ENCODE results near the gene FAM53A.

Gene FAM53A

DNA sequence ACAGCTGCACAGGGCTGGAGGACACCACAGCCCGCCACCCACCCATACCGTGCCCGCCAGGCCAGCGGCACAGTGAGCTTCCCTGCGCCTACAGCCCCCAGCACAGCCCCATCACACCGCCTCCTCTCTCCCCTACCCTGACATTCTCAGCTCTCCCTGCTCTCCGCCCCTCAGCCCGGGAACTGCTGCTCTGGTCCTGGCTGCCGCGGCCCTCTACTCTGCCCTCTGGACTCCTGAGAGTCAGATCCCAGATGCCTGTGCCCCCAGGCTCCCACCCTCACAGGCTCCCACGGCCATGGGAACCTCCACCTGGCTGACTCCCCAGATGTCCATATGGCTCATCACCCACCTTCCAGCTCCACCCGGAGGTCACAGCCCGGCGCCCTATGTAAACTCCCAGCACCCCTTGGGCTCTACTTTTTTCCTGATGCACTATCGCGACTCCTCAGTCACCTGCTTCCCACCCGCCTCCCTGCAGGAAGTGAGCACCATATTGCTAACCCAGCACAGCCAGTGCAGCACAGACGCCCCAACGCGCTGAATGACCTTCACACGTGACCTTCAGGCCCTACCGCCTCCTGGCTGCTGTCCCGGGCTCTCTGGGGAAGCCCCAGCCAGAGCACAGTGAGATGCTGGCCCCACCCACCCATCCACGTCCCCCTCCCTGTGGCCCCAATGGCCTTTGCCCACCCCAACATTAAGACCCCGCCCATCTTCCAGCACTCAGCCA is 23.0 kb downstream of the FAM53A start:
- H2AFZ ChIP-seq (ENCODE audit: low read depth): no peak overlapping the region
- no peaks in the 10 kb centered on the region for H4K20me1 ChIP-seq (ENCODE audit: insufficient read depth)
- H3K4me1 ChIP-seq (ENCODE audit: low read depth, poor library complexity, severe bottlenecking): no peaks in the 10 kb centered on the region
- H3K4me2 ChIP-seq: no peak overlapping the region
- H3K27ac ChIP-seq: no peak overlapping the region
- H3K4me3 ChIP-seq (IDR thresholded peaks at IDR 0.05; ENCODE audit: insufficient read depth, low read depth, low read length): no peak overlapping the region
- peaks cover 10% of the 10 kb centered on the region; the same call in 1 of the 2 replicates for H3K27me3 ChIP-seq (ENCODE audit: insufficient read depth, low read depth)
- H3K36me3 ChIP-seq (ENCODE audit: insufficient read depth): no peaks in the 10 kb centered on the region
- TF ChIP-seq CTCF (conservative IDR thresholded peaks at IDR 0.05; ENCODE audit: low read depth, low read length): no peak
- no peak overlapping the region for H3K9ac ChIP-seq
- H3K79me2 ChIP-seq (ENCODE audit: insufficient read depth, low read depth): no peaks in the 10 kb centered on the region

DNA sequence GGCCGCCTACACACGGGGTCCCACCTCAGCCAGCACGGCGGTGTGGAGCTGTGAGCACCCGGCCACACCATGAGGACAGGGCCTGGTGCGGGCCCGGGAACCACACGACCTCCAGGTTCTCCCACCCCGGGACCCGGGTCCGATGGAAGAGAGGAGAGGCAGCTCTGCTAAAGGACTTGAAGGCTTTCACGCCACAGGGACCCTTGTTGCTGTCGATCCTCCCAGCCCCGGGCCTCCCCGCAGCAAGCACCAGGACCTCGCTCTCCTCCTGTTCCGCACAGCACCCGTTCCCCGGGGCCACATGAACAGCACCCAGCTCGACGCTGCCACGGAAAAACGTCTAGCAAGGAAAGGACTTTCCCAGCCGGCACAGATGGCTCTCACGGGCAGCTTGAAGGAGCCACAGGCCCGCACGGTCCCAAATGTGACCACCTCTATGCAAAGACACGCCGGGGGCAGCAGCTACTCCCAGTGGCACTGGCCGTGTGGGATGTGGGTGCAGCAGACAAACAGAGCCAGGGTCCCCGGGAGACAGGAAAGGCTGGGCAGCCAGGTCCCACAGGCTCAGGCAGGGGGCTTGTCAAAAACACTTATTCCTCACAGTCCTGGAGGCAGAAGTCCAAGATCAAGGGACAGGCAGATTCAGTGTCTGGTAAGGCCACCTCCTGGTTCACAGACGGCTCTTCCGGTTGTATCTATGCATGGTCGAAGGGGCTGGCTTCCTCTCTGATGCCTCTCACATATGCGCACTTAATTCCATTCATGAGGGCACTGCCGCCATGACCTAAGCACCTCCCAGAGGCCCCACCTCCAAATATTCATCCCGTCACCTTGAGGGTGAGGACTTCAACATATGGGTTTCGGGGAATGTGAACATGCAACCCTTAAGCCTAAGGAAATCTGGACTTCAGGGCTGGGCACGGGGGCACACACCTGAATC is 24.7 kb downstream of the FAM53A start:
- no peak overlapping the region for H3K9ac ChIP-seq
- no peak for TF ChIP-seq CTCF (conservative IDR thresholded peaks at IDR 0.05; ENCODE audit: low read depth, low read length)
- no peaks in the 10 kb centered on the region for H3K4me1 ChIP-seq (ENCODE audit: low read depth, poor library complexity, severe bottlenecking)
- H3K27me3 ChIP-seq (ENCODE audit: insufficient read depth, low read depth): peaks cover 12% of the 10 kb centered on the region; the same call in 1 of the 2 replicates
- H2AFZ ChIP-seq (ENCODE audit: low read depth): no peak overlapping the region
- H3K79me2 ChIP-seq (ENCODE audit: insufficient read depth, low read depth): no peaks in the 10 kb centered on the region
- H3K4me3 ChIP-seq (IDR thresholded peaks at IDR 0.05; ENCODE audit: insufficient read depth, low read depth, low read length): no peak overlapping the region
- H3K36me3 ChIP-seq (ENCODE audit: insufficient read depth): no peaks in the 10 kb centered on the region
- H3K4me2 ChIP-seq: no peak overlapping the region
- H4K20me1 ChIP-seq (ENCODE audit: insufficient read depth): no peaks in the 10 kb centered on the region
- H3K27ac ChIP-seq: no peak overlapping the region

DNA sequence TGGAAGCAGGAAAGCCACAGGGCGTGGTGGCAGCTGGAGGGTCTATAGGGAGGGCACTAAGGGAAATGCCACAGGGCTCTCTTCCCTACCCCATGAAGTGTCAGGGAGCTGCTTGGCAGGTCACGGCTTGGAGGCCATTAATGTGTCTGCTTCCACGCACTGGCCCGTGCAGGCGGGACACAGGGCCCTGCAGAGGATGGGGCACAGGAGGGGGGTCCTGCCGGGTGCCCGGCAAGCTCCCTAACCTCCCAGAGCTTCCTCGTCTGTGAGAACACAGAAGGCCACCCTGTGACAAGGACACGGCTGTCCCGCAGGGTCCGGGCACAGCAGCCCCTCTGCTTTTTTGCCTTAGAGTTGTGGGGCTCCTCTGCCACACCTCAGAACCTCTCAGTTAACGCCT is 25.5 kb downstream of the FAM53A start:
- Histone ChIP-seq H3K27ac (no peak overlapping the region), H3K4me2 (no peak overlapping the region), H3K36me3 (ENCODE audit: insufficient read depth) (no peaks in the 10 kb centered on the region), H3K9ac (no peak overlapping the region), H4K20me1 (ENCODE audit: insufficient read depth) (no peaks in the 10 kb centered on the region), H3K4me1 (ENCODE audit: low read depth, poor library complexity, severe bottlenecking) (no peaks in the 10 kb centered on the region), H3K27me3 (ENCODE audit: insufficient read depth, low read depth) (peaks cover 12% of the 10 kb centered on the region; the same call in 1 of the 2 replicates), H3K4me3 (IDR thresholded peaks at IDR 0.05; ENCODE audit: insufficient read depth, low read depth, low read length) (no peak overlapping the region), H3K79me2 (ENCODE audit: insufficient read depth, low read depth) (no peaks in the 10 kb centered on the region), H2AFZ (ENCODE audit: low read depth) (no peak overlapping the region)
- no peak for TF ChIP-seq CTCF (conservative IDR thresholded peaks at IDR 0.05; ENCODE audit: low read depth, low read length)

GRCh38 chr4:1658146-1658545 is 26.0 kb downstream of the FAM53A start:
- no peaks in the 10 kb centered on the region for H4K20me1 ChIP-seq (ENCODE audit: insufficient read depth)
- H3K27ac ChIP-seq: no peak overlapping the region
- no peak overlapping the region for H3K4me2 ChIP-seq
- H3K4me1 ChIP-seq (ENCODE audit: low read depth, poor library complexity, severe bottlenecking): no peaks in the 10 kb centered on the region
- no peak overlapping the region for H2AFZ ChIP-seq (ENCODE audit: low read depth)
- no peak for TF ChIP-seq CTCF (conservative IDR thresholded peaks at IDR 0.05; ENCODE audit: low read depth, low read length)
- H3K9ac ChIP-seq: no peak overlapping the region
- H3K4me3 ChIP-seq (IDR thresholded peaks at IDR 0.05; ENCODE audit: insufficient read depth, low read depth, low read length): no peak overlapping the region
- H3K36me3 ChIP-seq (ENCODE audit: insufficient read depth): no peaks in the 10 kb centered on the region
- H3K79me2 ChIP-seq (ENCODE audit: insufficient read depth, low read depth): no peaks in the 10 kb centered on the region
- H3K27me3 ChIP-seq (ENCODE audit: insufficient read depth, low read depth): peaks cover 12% of the 10 kb centered on the region; the same call in 1 of the 2 replicates

Data from KMS-11 (cell line).